Parathyroid adenoma (tissue), 2 donors: ENCODE results near the gene PRELID3B.

Experiments used
- H2AFZ ChIP-seq: fragments of 300-600 bp; sonication (generic); one replicate; pipeline ENCODE4 v1.7.0; 2017; ENCODE audit warnings: antibody characterized with exemption, mild to moderate bottlenecking
- H3K27ac ChIP-seq: fragments of 300-600 bp; sonication (generic); one replicate; pipeline ENCODE4 v1.7.0; 2017
- H3K27me3 ChIP-seq: fragments of 300-600 bp; sonication (generic); one replicate; pipeline ENCODE4 v1.7.0; 2017; ENCODE audit warnings: low read length; ENCODE audit not compliant: control insufficient read depth, insufficient read depth
- H3K36me3 ChIP-seq: fragments of 300-600 bp; sonication (generic); one replicate; pipeline ENCODE4 v1.7.0; 2017; ENCODE audit warnings: low read length; ENCODE audit not compliant: control insufficient read depth, insufficient read depth
- H3K4me1 ChIP-seq: fragments of 300-600 bp; sonication (generic); one replicate; pipeline ENCODE4 v1.7.0; 2017; ENCODE audit warnings: control low read depth
- H3K4me2 ChIP-seq: fragments of 300-600 bp; sonication (generic); one replicate; pipeline ENCODE4 v1.7.0; 2017; ENCODE audit warnings: low read length
- H3K4me3 ChIP-seq: fragments of 300-600 bp; sonication (generic); one replicate; pipeline ENCODE4 v1.7.0; 2017; ENCODE audit warnings: low read depth, low read length
- H3K79me2 ChIP-seq: fragments of 300-600 bp; sonication (generic); one replicate; pipeline ENCODE4 v1.7.0; 2017; ENCODE audit warnings: control low read depth
- H3K9ac ChIP-seq: fragments of 300-600 bp; sonication (generic); one replicate; pipeline ENCODE4 v1.7.0; 2017; ENCODE audit warnings: mild to moderate bottlenecking
- H3K9me3 ChIP-seq: fragments of 300-600 bp; sonication (generic); one replicate; pipeline ENCODE4 v1.7.0; 2017; ENCODE audit warnings: low read length; ENCODE audit not compliant: control insufficient read depth
- CTCF ChIP-seq: fragments of 300-600 bp; sonication (generic); IDR thresholded peaks from one replicate; pipeline ENCODE4 v1.7.0; 2017; ENCODE audit warnings: antibody characterized with exemption, mild to moderate bottlenecking
- donor health status: primary hyperparathyroidism.

PRELID3B gene

GRCh38 chr20:59051666-59052185 is 9.1 kb upstream of the PRELID3B start:
- H3K79me2 ChIP-seq = no peaks in the 10 kb centered on the region
- no peak overlapping the region for H3K4me2 ChIP-seq
- no peak overlapping the region for H3K9ac ChIP-seq
- no peak overlapping the region for H3K27ac ChIP-seq
- no peak overlapping the region for H3K4me3 ChIP-seq
- H3K36me3 ChIP-seq = no peaks in the 10 kb centered on the region
- H3K27me3 ChIP-seq = no peaks in the 10 kb centered on the region
- no peak for TF ChIP-seq CTCF
- H3K4me1 ChIP-seq = no peaks in the 10 kb centered on the region
- H2AFZ ChIP-seq = no peak overlapping the region
- H3K9me3 ChIP-seq = no peaks in the 10 kb centered on the region

GRCh38 chr20:59050437-59050836 is 7.9 kb upstream of the PRELID3B start:
- Histone ChIP-seq H3K9me3 (no peaks in the 10 kb centered on the region), H3K4me3 (no peak overlapping the region), H3K4me1 (no peaks in the 10 kb centered on the region), H3K27ac (no peak overlapping the region), H3K36me3 (no peaks in the 10 kb centered on the region), H3K79me2 (no peaks in the 10 kb centered on the region), H2AFZ (no peak overlapping the region), H3K9ac (no peak overlapping the region), H3K4me2 (no peak overlapping the region), H3K27me3 (no peaks in the 10 kb centered on the region)
- no peak for TF ChIP-seq CTCF

GRCh38 chr20:59048681-59049030 is 6.1 kb upstream of the PRELID3B start:
- Histone ChIP-seq H3K9me3 (no peaks in the 10 kb centered on the region), H3K9ac (no peak overlapping the region), H3K27me3 (no peaks in the 10 kb centered on the region), H3K4me3 (no peak overlapping the region), H3K36me3 (no peaks in the 10 kb centered on the region), H3K27ac (no peak overlapping the region), H3K4me1 (no peaks in the 10 kb centered on the region), H3K4me2 (no peak overlapping the region), H2AFZ (no peak overlapping the region), H3K79me2 (no peaks in the 10 kb centered on the region)
- TF ChIP-seq CTCF = no peak

- H3K4me3 ChIP-seq = no peak overlapping the region
- H3K4me1 ChIP-seq = peaks cover 1% of the 10 kb centered on the region
- no peaks in the 10 kb centered on the region for H3K9me3 ChIP-seq
- no peak for TF ChIP-seq CTCF
- no peaks in the 10 kb centered on the region for H3K79me2 ChIP-seq
- H3K36me3 ChIP-seq = no peaks in the 10 kb centered on the region
- H2AFZ ChIP-seq = no peak overlapping the region
- no peak overlapping the region for H3K9ac ChIP-seq
- no peak overlapping the region for H3K27ac ChIP-seq
- H3K4me2 ChIP-seq = no peak overlapping the region
- H3K27me3 ChIP-seq = no peaks in the 10 kb centered on the region
Observed at GRCh38 chr20:59047938-59048680, 5.5 kb upstream of the PRELID3B start.

- no peak for TF ChIP-seq CTCF
- Histone ChIP-seq H2AFZ (no peak overlapping the region), H3K4me1 (peaks cover 2% of the 10 kb centered on the region), H3K4me3 (no peak overlapping the region), H3K27me3 (no peaks in the 10 kb centered on the region), H3K79me2 (peaks cover 7% of the 10 kb centered on the region), H3K9me3 (no peaks in the 10 kb centered on the region), H3K36me3 (no peaks in the 10 kb centered on the region), H3K9ac (no peak overlapping the region), H3K27ac (no peak overlapping the region), H3K4me2 (no peak overlapping the region)
Observed at GRCh38 chr20:59046862-59047261, 4.3 kb upstream of the PRELID3B start.
